GM12875 (cell line): ENCODE results near the gene BZW1.
"Not testable (repeated sequence)": the region's sequence is repeated elsewhere in the genome, so short reads cannot be mapped to it uniquely, and the experiment has no call there.

Experiments used
- H3K4me3 ChIP-seq: one replicate; pipeline ENCODE4 v1.5.1; 2011; ENCODE audit warnings: low read depth, low read length, control low read depth
- TF ChIP-seq, protein P1 (sequence below): IDR thresholded peaks from 2 replicates; pipeline ENCODE4 v1.5.1; 2011; ENCODE audit warnings: low read depth, mild to moderate bottlenecking, control low read depth, inconsistent platforms, low read length, moderate library complexity, borderline replicate concordance; ENCODE audit not compliant: insufficient read depth

BZW1 gene

DNA sequence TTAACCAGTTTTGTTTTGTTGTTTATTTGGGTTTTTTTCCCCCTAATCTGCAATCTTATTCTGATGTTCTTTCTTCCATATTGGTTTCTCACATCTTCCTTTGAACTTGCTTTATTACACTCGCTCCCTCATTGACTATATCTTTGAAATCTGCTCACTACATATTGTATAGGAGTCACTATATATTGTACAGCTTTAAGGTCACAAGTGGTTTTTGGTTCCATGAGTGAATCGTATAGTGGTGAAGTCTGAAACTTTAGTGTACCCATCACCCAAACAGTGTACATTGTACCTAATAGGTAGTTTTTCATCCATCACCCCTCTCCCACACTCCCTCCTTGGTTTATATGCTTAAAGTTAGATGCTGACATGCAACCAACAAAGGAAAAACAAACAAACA is 11.3 kb upstream of the BZW1 start:
- H3K4me3 ChIP-seq = no peak overlapping the region
- TF ChIP-seq, protein P1, sequence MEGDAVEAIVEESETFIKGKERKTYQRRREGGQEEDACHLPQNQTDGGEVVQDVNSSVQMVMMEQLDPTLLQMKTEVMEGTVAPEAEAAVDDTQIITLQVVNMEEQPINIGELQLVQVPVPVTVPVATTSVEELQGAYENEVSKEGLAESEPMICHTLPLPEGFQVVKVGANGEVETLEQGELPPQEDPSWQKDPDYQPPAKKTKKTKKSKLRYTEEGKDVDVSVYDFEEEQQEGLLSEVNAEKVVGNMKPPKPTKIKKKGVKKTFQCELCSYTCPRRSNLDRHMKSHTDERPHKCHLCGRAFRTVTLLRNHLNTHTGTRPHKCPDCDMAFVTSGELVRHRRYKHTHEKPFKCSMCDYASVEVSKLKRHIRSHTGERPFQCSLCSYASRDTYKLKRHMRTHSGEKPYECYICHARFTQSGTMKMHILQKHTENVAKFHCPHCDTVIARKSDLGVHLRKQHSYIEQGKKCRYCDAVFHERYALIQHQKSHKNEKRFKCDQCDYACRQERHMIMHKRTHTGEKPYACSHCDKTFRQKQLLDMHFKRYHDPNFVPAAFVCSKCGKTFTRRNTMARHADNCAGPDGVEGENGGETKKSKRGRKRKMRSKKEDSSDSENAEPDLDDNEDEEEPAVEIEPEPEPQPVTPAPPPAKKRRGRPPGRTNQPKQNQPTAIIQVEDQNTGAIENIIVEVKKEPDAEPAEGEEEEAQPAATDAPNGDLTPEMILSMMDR = no peak

- not testable (repeated sequence) for H3K4me3 ChIP-seq
Observed at GRCh38 chr2:200801431-200801830, 10.3 kb upstream of the BZW1 start.

- H3K4me3 ChIP-seq = no peak overlapping the region
- TF ChIP-seq, protein P1 = no peak
Observed at GRCh38 chr2:200809506-200810251, 2.0 kb upstream of the BZW1 start.

DNA sequence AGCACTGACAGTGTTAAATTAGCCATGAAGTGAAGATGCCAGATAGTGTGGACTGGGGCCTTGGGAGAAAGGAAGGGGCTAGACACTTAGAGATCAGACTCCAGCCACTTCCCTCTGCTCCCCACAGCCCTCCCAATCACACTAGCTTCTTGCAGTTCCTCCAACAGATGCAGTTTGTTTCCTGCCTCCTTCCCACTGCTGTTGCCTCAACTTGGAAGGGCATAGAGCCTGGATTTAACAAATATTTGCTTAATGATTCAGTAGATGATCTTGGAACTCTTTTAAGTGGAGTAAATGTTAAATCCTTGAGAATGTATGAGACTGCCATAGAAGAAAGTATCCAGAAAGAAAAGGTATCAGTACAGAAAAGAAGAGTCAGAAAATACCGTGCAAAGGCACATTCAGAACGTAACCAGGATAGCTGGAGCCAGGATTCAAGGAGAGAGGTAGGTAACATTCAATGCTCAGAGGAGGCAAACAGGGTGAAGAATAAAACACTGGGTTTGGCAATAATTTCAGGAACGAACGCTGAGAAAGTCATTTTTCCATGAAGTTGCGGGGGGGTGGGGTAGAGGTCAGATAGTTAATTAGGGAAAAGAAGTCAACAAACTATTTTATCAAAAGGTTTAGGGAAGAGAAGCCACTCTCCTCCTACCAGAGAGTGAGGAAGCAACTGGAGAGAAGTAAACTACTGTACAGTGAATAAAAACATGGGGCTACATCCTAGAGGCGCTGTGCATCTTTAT is 1.3 kb upstream of the BZW1 start:
- H3K4me3 ChIP-seq = no peak overlapping the region
- TF ChIP-seq, protein P1 = no peak

- TF ChIP-seq, protein P1 = no peak
- H3K4me3 ChIP-seq = peak overlapping the region; percentile 41
Observed at GRCh38 chr2:200810998-200811332, 745 bp upstream of the BZW1 start.

- TF ChIP-seq, protein P1 = peak; percentile 71
- peak overlapping the region; percentile 90 for H3K4me3 ChIP-seq
Observed at GRCh38 chr2:200812122-200813022, 662 bp downstream of the BZW1 start.

GRCh38 chr2:200814276-200814815 is 2.6 kb downstream of the BZW1 start:
- no peak overlapping the region for H3K4me3 ChIP-seq
- TF ChIP-seq, protein P1 = no peak
